WERI-Rb-1 (cell line): Measurements from ENCODE around the gene AOC3.

Experiments
- DNase-seq: peaks from one replicate; pipeline ENCODE4 v3.0.0-alpha.2; 2020
- H3K27ac ChIP-seq: fragments of 250-450 bp; sonication (Bioruptor Pico); 2 replicates; pipeline ENCODE4 v1.5.1; 2020; ENCODE audit warnings: mild to moderate bottlenecking, moderate library complexity
- H3K27me3 ChIP-seq: fragments of 250-450 bp; sonication (Bioruptor Pico); 2 replicates; pipeline ENCODE4 v1.5.1; 2021; ENCODE audit warnings: mild to moderate bottlenecking, low read depth, moderate library complexity; ENCODE audit not compliant: insufficient read depth, severe bottlenecking
- H3K36me3 ChIP-seq: fragments of 250-450 bp; sonication (Bioruptor Pico); 2 replicates; pipeline ENCODE4 v1.5.1; 2020; ENCODE audit warnings: mild to moderate bottlenecking, moderate library complexity
- H3K4me3 ChIP-seq: 2 replicates; pipeline ENCODE4 v1.5.1; 2011; ENCODE audit warnings: low read depth, mild to moderate bottlenecking, control low read depth, low read length
- H3K9me3 ChIP-seq: fragments of 250-450 bp; sonication (Bioruptor Pico); 2 replicates; pipeline ENCODE4 v1.5.1; 2021; ENCODE audit warnings: mild to moderate bottlenecking, moderate library complexity; ENCODE audit not compliant: severe bottlenecking
- TF ChIP-seq, protein P1 (sequence below): IDR thresholded peaks from 2 replicates; pipeline ENCODE4 v1.5.1; 2011; ENCODE audit warnings: low read depth, mild to moderate bottlenecking, control low read depth, inconsistent platforms, low read length

The AOC3 gene

DNA sequence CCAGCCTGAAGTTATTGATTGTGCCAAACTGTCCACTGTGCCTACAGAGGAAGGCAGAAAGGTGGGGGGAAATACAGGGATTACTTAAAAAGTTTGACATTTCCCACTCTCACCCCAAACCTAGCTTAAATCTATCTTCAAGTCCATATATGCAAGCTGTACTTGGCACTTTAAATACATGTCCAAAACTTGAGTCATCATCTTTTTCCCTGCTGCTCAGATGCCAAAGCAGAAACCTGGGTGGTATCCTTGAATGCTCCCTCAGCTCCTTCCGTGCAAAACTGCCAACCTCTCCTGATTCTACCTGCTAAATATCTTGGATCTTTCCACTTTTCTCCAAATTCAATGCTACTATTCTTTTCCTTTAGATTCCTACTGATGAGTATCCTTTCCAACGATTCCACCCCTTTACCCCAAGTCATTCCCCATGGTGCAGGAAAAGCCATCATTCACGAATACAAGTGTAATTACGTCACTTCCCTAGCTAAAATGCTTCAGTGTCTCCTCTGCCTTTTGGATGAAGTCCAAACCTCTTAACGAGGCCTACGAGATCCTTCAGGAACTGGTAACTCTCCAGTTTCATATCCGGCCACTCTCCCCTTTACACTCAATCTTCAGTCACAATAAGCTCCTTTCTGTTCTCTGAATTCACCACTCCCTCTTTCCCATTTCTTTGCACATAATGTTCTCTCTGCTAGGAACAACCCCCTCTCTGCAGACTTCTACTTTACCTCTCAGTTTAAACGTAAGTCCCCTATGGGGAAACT lies 36.2 kb upstream of the AOC3 start:
- Histone ChIP-seq H3K36me3 (peaks cover 91% of the 10 kb centered on the region), H3K4me3 (no peak overlapping the region), H3K27ac (no peak overlapping the region), H3K27me3 (no peaks in the 10 kb centered on the region), H3K9me3 (no peaks in the 10 kb centered on the region)
- TF ChIP-seq, protein P1, sequence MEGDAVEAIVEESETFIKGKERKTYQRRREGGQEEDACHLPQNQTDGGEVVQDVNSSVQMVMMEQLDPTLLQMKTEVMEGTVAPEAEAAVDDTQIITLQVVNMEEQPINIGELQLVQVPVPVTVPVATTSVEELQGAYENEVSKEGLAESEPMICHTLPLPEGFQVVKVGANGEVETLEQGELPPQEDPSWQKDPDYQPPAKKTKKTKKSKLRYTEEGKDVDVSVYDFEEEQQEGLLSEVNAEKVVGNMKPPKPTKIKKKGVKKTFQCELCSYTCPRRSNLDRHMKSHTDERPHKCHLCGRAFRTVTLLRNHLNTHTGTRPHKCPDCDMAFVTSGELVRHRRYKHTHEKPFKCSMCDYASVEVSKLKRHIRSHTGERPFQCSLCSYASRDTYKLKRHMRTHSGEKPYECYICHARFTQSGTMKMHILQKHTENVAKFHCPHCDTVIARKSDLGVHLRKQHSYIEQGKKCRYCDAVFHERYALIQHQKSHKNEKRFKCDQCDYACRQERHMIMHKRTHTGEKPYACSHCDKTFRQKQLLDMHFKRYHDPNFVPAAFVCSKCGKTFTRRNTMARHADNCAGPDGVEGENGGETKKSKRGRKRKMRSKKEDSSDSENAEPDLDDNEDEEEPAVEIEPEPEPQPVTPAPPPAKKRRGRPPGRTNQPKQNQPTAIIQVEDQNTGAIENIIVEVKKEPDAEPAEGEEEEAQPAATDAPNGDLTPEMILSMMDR: no peak
- no peak for DNase-seq

DNA sequence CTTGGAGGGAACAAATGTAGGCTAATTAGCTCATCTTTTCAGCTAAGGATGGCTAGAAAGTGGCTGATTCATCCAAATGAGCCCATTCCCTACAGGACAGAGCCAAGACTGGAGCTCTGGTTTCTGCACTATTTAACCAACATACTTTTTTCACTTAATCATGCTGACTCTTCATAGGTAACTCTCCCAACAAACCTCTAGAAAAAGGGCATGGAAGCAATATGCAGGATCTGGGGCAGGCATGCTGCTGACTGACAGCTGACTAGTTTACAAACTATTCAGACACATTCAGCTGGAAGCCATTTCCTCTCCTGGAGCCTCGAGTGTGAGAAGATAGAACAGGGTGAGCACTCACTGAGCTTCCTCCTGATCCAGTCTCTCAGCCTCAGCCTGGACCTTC lies 33.1 kb upstream of the AOC3 start:
- Histone ChIP-seq H3K27ac (no peak overlapping the region), H3K27me3 (no peaks in the 10 kb centered on the region), H3K9me3 (no peaks in the 10 kb centered on the region), H3K36me3 (peaks cover 95% of the 10 kb centered on the region), H3K4me3 (no peak overlapping the region)
- no peak for DNase-seq
- TF ChIP-seq, protein P1: no peak

DNA sequence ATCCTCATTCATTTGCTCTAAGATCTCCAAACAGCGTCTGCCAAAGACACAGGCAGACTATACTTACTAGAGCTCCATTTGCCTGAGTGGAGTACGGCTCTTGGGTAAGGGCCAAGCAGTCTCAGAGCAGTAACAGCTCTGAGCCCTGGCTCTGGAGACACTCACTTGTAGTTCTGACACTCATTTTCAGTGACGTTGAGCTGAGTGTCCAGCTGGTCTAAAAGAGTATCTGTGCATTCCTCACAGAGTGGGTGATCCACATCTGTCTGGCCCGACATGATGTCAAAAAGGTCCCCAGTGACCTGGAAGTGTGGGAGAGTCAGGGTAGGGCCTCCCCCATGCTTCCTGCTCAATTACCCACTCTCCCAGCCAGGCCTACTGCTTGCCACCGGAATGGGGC lies 32.6 kb upstream of the AOC3 start:
- no peaks in the 10 kb centered on the region for H3K9me3 ChIP-seq
- no peak for DNase-seq
- H3K4me3 ChIP-seq: no peak overlapping the region
- H3K36me3 ChIP-seq: peaks cover 90% of the 10 kb centered on the region
- H3K27me3 ChIP-seq: no peaks in the 10 kb centered on the region
- TF ChIP-seq, protein P1: no peak
- H3K27ac ChIP-seq: no peak overlapping the region

DNA sequence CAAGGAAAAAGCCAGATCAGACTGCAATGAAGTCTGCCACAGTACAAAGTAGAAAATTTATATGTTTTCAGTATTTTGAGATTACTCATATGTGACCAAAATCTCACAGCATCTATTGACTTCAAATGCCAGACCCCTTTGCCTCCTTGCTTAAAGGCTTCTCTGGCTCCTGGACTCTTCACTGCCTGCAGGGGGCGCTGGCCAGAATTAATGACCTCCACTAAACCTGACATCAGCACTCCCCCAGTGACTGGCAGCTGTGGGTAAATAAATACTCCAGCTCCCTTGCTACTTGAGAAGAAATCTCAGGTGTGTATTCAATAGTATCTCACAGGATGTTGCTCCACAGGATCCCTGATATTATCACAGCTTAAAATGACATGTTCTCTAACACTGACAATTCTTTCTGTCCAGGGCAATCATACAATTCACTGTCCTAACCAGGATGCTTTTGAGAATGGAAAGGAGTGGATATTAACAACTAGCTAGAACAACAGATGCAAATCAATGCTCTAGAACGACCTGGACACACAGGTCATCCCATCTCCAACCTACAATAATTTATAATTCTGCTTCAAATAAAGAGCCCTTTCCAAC lies 31.0 kb upstream of the AOC3 start:
- Histone ChIP-seq H3K27ac (no peak overlapping the region), H3K27me3 (no peaks in the 10 kb centered on the region), H3K4me3 (no peak overlapping the region), H3K9me3 (no peaks in the 10 kb centered on the region), H3K36me3 (peaks cover 74% of the 10 kb centered on the region)
- TF ChIP-seq, protein P1: peak; percentile 88
- DNase-seq: peak; percentile 88

DNA sequence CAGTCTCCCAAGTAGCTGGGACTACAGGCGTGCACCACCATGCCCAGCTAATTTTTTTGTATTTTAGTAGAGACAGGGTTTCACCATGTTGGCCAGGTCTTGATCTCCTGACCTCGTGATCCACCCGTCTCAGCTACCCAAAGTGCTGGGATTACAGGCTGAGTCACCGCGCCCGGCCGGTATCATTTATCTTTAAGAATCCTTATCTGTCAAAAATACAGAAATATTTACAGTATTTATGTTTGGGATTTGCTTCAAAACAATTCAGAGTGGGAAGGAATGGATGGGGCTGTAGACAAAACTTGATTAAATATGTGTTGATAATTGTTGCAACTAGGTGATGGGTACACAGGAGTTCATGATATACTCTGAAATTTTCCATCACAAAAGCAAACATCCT lies 29.8 kb upstream of the AOC3 start:
- H3K27me3 ChIP-seq: no peaks in the 10 kb centered on the region
- H3K27ac ChIP-seq: no peak overlapping the region
- DNase-seq: no peak
- no peaks in the 10 kb centered on the region for H3K9me3 ChIP-seq
- no peak overlapping the region for H3K4me3 ChIP-seq
- TF ChIP-seq, protein P1: no peak
- H3K36me3 ChIP-seq: peaks cover 63% of the 10 kb centered on the region
